AG09309 (cell line): ENCODE measurements around the gene PRAMEF26.
"Not testable (repeated sequence)": the region's sequence is repeated elsewhere in the genome, so short reads cannot be mapped to it uniquely, and the experiment has no call there.

Experiments
- DNase-seq: peaks from one replicate; pipeline ENCODE4 v3.0.0-alpha.2; 2010; ENCODE audit warnings: low read depth
- H3K4me3 ChIP-seq: 2 replicates; pipeline ENCODE4 v1.5.1; 2011; ENCODE audit warnings: mild to moderate bottlenecking, low read depth, low read length, moderate library complexity; ENCODE audit not compliant: control insufficient read depth

The PRAMEF26 gene

DNA sequence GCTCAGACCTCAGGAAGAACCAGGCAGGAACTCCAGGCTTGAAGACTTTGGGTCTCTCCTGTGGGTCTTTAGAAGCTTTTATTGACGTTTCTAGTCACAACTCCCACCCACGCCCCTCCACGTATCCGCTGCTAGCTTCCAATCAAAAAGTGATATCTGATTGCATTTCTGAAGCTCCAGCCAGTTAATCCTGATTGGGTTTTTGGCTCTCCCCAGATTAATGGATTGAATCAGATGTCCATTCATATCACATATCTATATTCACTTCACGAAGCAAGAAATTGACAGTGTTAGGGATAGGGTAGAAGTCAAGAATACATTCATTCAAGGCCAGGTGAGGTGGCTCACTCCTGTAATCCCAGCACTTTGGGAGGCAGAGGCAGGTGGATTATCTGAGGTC lies at the start of gene PRAMEF26:
Gene PRAMEF26 (minus strand): TSS at position 101 of the 400 bp plus-strand sequence. CDS start 2,914 bp downstream, outside the sequence.
- DNase-seq, H3K4me3 ChIP-seq: not testable (repeated sequence)

DNA sequence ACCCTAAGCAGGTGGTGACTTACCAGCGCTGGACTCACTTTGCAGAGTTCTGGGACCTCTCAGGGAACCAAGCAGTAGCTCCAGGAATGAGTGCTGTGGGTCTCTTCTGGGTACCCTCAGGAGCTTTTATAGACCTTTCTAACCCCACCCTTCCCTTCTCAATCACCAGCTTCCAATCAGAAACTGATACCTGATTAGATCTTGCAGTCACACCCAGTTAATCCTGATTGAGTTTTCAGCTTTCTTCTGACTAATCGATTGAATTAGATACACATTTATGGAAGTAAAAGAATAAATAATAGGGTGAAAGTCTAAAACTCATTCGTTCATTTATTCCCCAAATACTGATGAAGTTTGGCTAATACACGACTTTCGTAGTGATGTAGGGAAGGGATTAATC lies 45.5 kb upstream of the PRAMEF26 start, which contains the start of gene PRAMEF13:
Gene PRAMEF13 (minus strand): TSS at position 101 of the 400 bp plus-strand sequence. CDS start 1,820 bp downstream, outside the sequence.
- not testable (repeated sequence) for H3K4me3 ChIP-seq, DNase-seq

DNA sequence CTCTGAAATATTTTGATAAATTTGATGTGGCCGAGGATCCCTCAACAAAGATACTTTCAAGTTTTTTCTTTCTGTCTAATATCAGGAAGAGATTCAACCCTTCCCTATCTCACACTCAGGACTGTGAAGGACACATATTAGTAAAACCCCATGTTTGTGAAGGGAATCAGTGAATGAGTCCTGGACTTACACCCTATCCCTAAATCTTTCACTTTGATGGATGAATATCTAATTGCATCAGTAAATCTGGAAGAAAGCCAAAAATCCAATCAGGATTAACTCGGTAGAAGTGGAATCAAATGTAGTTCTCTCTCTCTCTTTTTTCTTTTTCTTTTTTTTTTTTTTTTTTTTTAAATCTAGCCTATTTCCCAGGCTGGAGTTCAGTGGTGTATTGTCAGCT lies 15.7 kb upstream of the PRAMEF26 start, which contains the start of gene PRAMEF9:
Gene PRAMEF9 (plus strand): TSS at position 301 of the 400 bp plus-strand sequence. CDS start 3,433 bp downstream, outside the sequence.
- H3K4me3 ChIP-seq, DNase-seq: not testable (repeated sequence)

DNA sequence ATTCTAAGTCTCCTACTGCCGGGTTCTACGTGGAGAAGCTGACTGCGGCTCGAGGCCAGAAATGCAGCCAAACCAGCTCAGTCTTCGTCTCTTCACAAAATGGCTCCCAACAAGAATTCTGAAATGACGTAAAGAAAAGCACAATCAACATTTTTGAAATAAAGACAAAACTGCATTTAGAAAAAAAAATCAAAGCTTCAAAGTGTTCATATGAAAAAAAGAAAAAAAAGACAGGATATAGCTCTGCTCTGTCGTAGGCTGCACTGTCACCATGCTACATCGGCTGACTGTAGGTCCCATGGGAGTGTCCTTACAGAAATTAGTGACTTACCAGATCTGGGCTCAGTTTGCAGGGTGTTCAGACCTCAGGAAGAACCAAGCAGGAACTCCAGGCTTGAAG lies 9.7 kb upstream of the PRAMEF26 start, which contains the start of gene HNRNPCL4:
Gene HNRNPCL4 (minus strand): TSS at position 101 of the 400 bp plus-strand sequence. CDS start 164 bp downstream, outside the sequence.
- not testable (repeated sequence) for H3K4me3 ChIP-seq, DNase-seq

DNA sequence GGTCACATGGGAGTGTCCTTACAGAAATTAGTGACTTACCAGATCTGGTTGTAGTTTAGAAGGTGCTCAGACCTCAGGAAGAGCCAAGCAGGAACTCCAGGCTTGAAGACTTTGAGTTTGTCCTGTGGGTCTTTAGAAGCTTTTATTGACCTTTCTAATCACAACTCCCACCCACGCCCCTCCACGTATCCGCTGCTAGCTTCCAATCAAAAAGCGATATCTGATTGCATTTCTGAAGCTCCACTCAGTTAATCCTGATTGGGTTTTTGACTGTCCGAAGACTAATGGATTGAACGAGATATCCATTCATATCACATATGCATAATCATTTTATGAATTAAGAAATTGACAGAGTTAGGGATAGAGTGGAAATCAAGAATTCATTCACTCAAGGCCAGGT lies 39.1 kb downstream of the PRAMEF26 start, which contains the start of gene HNRNPCL2:
Gene HNRNPCL2 (minus strand): TSS at position 101 of the 400 bp plus-strand sequence. CDS start 454 bp downstream, outside the sequence.
- not testable (repeated sequence) for H3K4me3 ChIP-seq, DNase-seq
